Right ventricle myocardium superior (tissue), 1 donor: ENCODE results near the gene GCSAM. TPM values are rescaled to one million over a fixed set of nuclear protein-coding genes. Genes with fewer than 3 reads are reported as not detected.

ENCODE experiments used
- ATAC-seq: fragments of 200-7000 bp; cut with Tn5 transposase; one replicate; pipeline ENCODE4 v1.9.1; 2020; ENCODE audit warnings: mild to moderate bottlenecking; ENCODE audit not compliant: poor library complexity
- DNase-seq: peaks from one replicate; pipeline ENCODE4 v3.0.0-alpha.2; 2020
- intact Hi-C: fragments of 100-400 bp; cut with DNase I; formaldehyde crosslinking; loops from one replicate; pipeline ENCODE4 v1.11.2; 2022
- total RNA-seq: library from RNA; stranded (reverse); fragmentation: NEBNext Ultra II Directional; extraction: Animal tissue kit (Norgen Biotek cat#: 25700); gene quantifications from one replicate; pipeline ENCODE4 v1.2.1, GENCODE V29; 2021
- donor health status: DM: no; HTN: yes; CAD: no; lungs with severe emphysema.

GCSAM gene
- total RNA-seq, 1 donor from 2014 or later = not detected

- intact Hi-C loops = loop anchor here (10.0 kb wide), 1 partner anchor 420 kb away; no protein-coding TSS in a partner anchor
- no peak for DNase-seq
- no peak for ATAC-seq
Observed at GRCh38 chr3:112115161-112115739, 17.8 kb downstream of the GCSAM start.

GRCh38 chr3:112114576-112115160 is 18.4 kb downstream of the GCSAM start:
- intact Hi-C loops = loop anchor here (10.0 kb wide), 1 partner anchor 420 kb away; no protein-coding TSS in a partner anchor
- ATAC-seq (no peak), DNase-seq (no peak)

- DNase-seq = no peak
- peak; percentile 87 for ATAC-seq
- intact Hi-C loops = loop anchor here (10.0 kb wide), 1 partner anchor 423 kb away; no protein-coding TSS in a partner anchor
Observed at GRCh38 chr3:112111785-112112402, 21.2 kb downstream of the GCSAM start.

DNA sequence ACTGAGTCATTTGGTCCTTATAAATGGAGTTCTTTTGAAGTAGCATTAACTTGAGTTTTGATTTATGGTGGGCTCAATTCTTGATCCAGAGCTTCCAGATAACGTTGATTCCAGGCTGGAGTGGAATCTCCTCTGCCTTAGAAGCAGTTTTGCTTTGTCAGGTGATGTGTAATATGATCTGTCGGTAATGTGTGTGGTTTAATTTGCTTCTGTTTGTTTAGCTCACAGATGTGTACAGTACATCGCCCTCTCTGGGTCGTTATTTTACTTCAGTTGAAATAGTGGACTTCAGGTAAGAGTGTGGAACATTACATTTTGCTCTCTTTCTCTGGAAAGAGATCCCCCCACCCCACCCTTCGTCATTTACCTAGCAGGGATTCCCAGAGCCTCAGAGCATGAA is 23.7 kb downstream of the GCSAM start:
- no peak for DNase-seq
- no peak for ATAC-seq

GRCh38 chr3:112104774-112105173 is 28.3 kb downstream of the GCSAM start:
- ATAC-seq (no peak), DNase-seq (no peak)
- intact Hi-C loops = no loop called here

More for the DNA sequence above, 23.7 kb downstream of the GCSAM start:
- intact Hi-C loops = no loop called here

GRCh38 chr3:112101916-112102315 is 31.1 kb downstream of the GCSAM start:
- DNase-seq (no peak), ATAC-seq (no peak)
- intact Hi-C loops = no loop called here

DNA sequence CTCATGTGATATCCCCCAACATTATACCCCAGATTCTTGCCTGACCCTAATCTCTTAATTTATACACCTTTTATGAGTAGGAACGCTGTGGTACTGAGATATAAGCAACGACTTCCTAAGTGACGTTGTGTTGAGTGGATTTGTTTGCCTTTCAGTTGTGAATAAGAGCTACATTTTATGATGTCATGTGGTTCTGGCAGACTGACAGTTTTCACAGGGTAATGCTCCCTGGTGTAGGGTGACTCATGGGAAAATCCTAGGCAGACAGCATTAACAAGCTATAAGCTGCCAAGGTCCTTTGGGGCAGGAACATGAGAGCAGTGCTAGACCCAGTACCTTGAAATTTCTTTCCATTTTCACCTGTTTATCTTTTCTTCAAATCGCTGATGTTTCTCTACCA is 35.7 kb downstream of the GCSAM start:
- ATAC-seq (peak; percentile 35), DNase-seq (no peak)
- intact Hi-C loops = no loop called here

GRCh38 chr3:112096176-112096575 is 36.9 kb downstream of the GCSAM start:
- no peak for DNase-seq
- intact Hi-C loops = no loop called here
- ATAC-seq = no peak

DNA sequence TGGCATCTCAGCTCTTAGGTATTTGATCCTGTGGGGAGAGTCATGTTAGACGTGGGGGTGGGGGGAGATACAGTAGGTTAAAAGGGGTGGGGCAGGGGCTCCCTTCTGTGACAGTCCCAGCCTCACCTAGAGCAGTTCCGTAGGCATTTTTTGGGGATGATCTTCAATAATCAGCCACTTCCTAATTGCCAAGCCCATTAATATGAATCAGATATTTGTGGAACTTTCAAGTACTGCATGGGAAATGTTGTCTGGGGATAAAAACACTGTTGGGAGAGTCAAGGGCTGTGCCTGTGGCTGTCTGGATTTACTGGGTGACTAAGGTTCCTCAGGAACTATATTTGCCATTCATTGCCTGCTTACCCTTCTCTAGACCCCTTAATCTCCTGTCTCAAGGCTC is 37.3 kb downstream of the GCSAM start:
- DNase-seq (no peak), ATAC-seq (no peak)
- intact Hi-C loops = no loop called here

DNA sequence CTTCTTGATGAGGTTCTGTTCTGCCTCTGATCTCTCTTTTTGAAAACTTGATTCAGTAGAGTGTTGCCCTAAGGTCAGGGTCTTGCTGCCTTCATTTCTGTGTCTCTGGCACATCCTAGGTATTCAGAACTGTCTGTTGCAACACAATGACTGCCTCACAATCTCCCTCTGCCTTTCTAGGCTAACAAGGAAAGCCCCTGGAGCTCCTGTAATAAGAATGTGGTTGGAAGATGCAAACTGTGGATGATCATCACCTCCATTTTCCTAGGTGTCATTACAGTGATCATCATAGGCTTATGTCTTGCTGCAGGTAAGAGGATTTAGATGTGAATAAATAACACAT is 39.9 kb downstream of the GCSAM start:
- intact Hi-C loops = no loop called here
- ATAC-seq (peak; percentile 16), DNase-seq (no peak)

GRCh38 chr3:112092496-112093179 is 40.4 kb downstream of the GCSAM start:
- DNase-seq (no peak), ATAC-seq (peak; percentile 80)
- intact Hi-C loops = no loop called here

DNA sequence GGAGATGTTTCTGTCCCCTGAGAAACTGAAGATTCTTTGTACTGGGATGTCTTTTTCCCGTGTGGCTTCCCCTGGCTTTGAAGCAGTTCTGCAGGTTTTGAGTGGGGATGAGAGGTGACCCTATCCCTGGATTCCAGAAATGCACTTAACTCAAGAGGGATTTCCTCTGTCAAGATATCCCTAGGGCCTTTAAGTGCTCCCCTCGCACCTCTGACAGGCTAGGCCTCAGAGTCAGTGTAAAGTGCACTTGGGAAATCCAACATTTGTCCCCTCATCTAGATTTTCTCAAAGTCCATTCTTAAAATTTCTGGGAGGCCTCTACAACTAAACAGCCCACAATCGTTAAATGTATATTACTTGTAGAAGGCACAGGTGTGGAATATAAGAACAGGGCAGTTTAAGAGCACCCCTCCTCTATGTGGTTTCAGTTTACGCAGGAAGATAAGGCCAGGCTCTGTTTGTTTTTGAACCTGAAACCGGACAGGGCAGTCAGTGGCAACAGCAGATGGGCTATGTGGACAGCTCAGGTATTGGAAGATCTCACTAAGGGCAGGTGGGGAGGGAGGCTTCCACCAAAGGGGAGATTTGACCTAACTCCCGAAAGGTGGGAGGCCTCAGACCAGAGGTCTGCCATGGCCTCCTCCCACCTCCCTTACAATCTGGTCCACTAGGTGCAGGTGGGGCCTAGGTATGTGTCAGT is 42.0 kb downstream of the GCSAM start:
- ATAC-seq = no peak
- no peak for DNase-seq
- intact Hi-C loops = no loop called here

GRCh38 chr3:112089956-112090886 is 42.8 kb downstream of the GCSAM start:
- intact Hi-C loops = no loop called here
- DNase-seq (no peak), ATAC-seq (no peak)

DNA sequence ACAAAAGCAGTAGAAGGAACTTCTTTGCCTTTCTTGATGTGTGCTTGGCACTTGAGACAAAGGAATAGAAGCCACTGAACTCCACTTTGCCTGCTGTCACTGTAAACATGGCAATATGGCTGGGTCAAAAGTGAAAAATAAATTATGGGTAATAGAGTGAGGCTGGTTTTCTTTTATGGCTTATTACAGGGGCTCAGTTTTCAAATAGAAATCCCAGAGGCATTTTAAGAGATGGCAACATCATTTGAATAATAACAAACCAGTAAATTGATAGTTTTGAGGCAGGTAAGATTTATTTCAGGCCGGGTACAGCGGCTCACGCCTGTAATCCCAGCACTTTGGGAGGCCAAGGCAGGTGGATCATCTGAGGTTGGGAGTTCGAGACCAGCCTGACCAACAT is 44.1 kb downstream of the GCSAM start:
- intact Hi-C loops = no loop called here
- DNase-seq (no peak), ATAC-seq (no peak)

- no peak for ATAC-seq
- intact Hi-C loops = no loop called here
- DNase-seq = no peak
Observed at GRCh38 chr3:112087746-112088145, 45.3 kb downstream of the GCSAM start.

- intact Hi-C loops = no loop called here
- DNase-seq (no peak), ATAC-seq (no peak)
Observed at GRCh38 chr3:112086875-112087524, 46.0 kb downstream of the GCSAM start.

DNA sequence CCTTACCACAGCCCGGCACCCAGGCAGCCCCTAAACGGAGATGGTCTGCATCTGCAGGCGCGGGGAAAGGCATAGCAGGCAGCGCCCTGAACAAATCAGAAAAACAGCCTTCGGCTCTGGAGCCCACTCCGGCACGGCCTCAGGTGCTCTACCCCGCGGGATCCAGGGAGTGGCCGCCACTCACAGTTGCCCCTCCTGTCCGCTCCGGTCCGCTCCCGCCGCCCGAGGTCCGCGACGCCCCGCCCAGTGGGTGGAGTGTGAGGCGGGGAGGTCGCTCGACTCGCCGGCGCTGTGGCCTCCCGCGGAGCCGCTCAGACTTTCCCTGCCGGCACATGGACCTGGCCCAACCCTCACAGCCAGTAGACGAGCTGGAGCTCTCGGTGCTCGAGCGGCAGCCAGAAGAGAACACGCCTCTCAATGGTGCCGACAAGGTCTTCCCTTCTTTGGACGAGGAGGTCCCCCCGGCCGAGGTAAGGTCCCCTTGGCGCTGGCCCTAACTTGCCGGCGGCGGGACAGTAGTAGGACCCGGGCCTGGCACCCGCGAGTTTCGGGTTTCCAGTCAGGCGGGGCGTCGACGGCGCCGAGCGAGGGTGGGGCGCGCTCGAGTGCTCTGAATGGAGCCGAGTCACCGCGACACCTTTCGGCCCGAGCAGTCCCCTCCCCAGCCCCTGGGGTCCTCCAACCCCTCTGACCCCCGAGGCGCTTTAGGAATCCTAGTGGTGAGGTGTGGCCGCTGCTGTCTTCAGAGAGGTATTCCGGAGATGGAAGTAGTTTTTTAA is 46.8 kb downstream of the GCSAM start, which contains the start of gene C3orf52:
C3orf52 (plus strand) TSS at position 314 of the 779 bp plus-strand sequence; CDS start at position 333, 19 bp downstream.
- ATAC-seq (peak; percentile 97), DNase-seq (peak; percentile 89)
- intact Hi-C loops = no loop called here
